A673 (cell line): ENCODE measurements around the gene WDR87. TPM values are rescaled to one million over a fixed set of nuclear protein-coding genes. Genes with fewer than 3 reads are reported as not detected.

ENCODE experiments used
- BruUV-seq: library from RNA; stranded (reverse); fragments of 400-500 nt; replicated peaks from 2 replicates; lab custom pipeline; 2021; lab: Mats Ljungman, UMichigan
- CTCF ChIA-PET: fragments of 300-600 bp; sonication (Branson Sonifier 250); formaldehyde crosslinking; loops from one replicate; lab custom pipeline; 2022; ENCODE audit warnings: antibody characterized with exemption; lab: Charles Lee
- POLR2A ChIA-PET: fragments of 300-600 bp; sonication (Branson Sonifier 250); formaldehyde crosslinking; loops from one replicate; lab custom pipeline; 2022; ENCODE audit warnings: antibody characterized with exemption; ENCODE audit not compliant: low non-redundant PET; lab: Charles Lee
- DNase-seq: peaks from one replicate; pipeline ENCODE4 v3.0.0-alpha.2; 2015; ENCODE audit warnings: low spot score
- H3K27ac ChIP-seq: fragments of 200-600 bp; sonication (generic); 2 replicates; pipeline ENCODE4 v1.5.1; 2016; ENCODE audit warnings: mixed run types, low read depth, mild to moderate bottlenecking, mixed read lengths, antibody characterized with exemption, low read length; ENCODE audit not compliant: poor library complexity, severe bottlenecking
- H3K27me3 ChIP-seq: fragments of 200-600 bp; sonication (generic); replicated peaks from 2 replicates; pipeline ENCODE4 v1.6.1; 2017; ENCODE audit warnings: mixed run types, low read depth, mild to moderate bottlenecking, mixed read lengths, antibody characterized with exemption, low read length; ENCODE audit not compliant: insufficient read depth, poor library complexity
- H3K36me3 ChIP-seq: fragments of 200-600 bp; sonication (generic); 2 replicates; pipeline ENCODE4 v1.6.1; 2016; ENCODE audit warnings: mixed run types, mild to moderate bottlenecking, mixed read lengths, antibody characterized with exemption, low read length; ENCODE audit not compliant: insufficient read depth, poor library complexity, severe bottlenecking
- H3K4me1 ChIP-seq: fragments of 200-600 bp; sonication (generic); 2 replicates; pipeline ENCODE4 v1.6.1; 2017; ENCODE audit warnings: mixed run types, mild to moderate bottlenecking, mixed read lengths, antibody characterized with exemption, low read length; ENCODE audit not compliant: insufficient read depth, poor library complexity, severe bottlenecking
- H3K4me3 ChIP-seq: fragments of 200-600 bp; sonication (generic); 2 replicates; pipeline ENCODE4 v1.5.1; 2016; ENCODE audit warnings: low read depth, mixed run types, mild to moderate bottlenecking, mixed read lengths, low read length; ENCODE audit not compliant: poor library complexity, severe bottlenecking
- H3K9me3 ChIP-seq: fragments of 200-600 bp; sonication (generic); 2 replicates; pipeline ENCODE4 v1.6.1; 2016; ENCODE audit warnings: mixed run types, low read depth, mild to moderate bottlenecking, mixed read lengths, antibody characterized with exemption, low read length; ENCODE audit not compliant: poor library complexity, severe bottlenecking
- EZH2 ChIP-seq: fragments of 200-600 bp; sonication (generic); IDR thresholded peaks from 2 replicates; pipeline ENCODE4 v1.6.1; 2017; ENCODE audit warnings: borderline replicate concordance, low read depth, mild to moderate bottlenecking, mixed read lengths, antibody characterized with exemption, low read length; ENCODE audit not compliant: poor library complexity, severe bottlenecking
- intact Hi-C: fragments of 100-400 bp; cut with micrococcal nuclease; formaldehyde crosslinking; loops from one replicate; pipeline ENCODE4 v1.10.0; 2022; ENCODE audit not compliant: unreplicated experiment
- total RNA-seq: library from RNA; stranded (reverse); gene quantifications from 2 replicates; pipeline ENCODE4 v1.2.3, GENCODE V29; 2021
- TF ChIP-seq, protein P1 (sequence below): fragments of 300-800, 200-600 bp; sonication (generic); conservative IDR thresholded peaks from 2 replicates; pipeline ENCODE4 v1.5.1; 2017; ENCODE audit warnings: low read depth, mild to moderate bottlenecking, antibody characterized with exemption, low read length, moderate library complexity, mixed read lengths

WDR87 gene
- total RNA-seq, 1 experiment from 2014 or later: not detected

DNA sequence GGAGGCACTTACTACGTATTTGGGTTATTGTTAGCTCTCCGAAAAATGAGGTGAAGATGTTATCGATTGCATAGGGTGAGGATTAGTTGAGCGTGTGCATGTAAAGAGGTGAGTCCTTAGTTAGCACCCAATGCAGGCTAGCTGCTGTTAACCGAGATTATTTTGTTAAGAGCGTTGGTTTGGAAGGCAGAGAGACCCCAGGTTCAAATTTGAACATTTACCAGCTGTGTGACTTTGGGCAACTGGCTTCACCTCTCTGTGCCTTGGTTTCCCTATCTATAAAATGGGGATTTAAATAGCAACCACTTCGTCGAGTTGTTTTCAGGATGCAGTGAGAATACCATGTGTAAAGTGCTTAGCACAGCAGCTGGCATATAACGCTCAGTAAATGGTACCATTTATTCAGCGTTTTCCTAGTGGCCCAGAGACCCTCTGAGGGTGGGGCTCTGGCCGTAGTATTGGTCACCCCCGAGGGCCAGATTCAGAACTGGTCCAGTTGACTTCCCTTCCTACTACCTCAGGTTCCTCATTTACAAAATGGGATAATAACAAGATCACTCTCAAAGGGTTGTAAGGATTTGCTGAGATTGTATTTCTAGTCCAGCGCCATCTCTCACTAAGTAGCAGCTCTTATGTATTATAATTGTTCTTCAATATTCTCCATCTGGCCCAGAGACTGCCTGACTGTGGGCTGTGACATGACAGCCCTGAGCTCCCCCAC lies 1.5 kb upstream of the WDR87 start:
- BruUV-seq: TSS peak; percentile 46
- H3K36me3 ChIP-seq: no peaks in the 10 kb centered on the region
- CTCF ChIA-PET: interaction anchor here (0.8 to 1.3 kb wide), 3 partner anchors 96 to 234 kb away, joined by 3 to 10 read pairs (median 3); no protein-coding TSS in a partner anchor
- no peak for TF ChIP-seq EZH2
- TF ChIP-seq, protein P1, sequence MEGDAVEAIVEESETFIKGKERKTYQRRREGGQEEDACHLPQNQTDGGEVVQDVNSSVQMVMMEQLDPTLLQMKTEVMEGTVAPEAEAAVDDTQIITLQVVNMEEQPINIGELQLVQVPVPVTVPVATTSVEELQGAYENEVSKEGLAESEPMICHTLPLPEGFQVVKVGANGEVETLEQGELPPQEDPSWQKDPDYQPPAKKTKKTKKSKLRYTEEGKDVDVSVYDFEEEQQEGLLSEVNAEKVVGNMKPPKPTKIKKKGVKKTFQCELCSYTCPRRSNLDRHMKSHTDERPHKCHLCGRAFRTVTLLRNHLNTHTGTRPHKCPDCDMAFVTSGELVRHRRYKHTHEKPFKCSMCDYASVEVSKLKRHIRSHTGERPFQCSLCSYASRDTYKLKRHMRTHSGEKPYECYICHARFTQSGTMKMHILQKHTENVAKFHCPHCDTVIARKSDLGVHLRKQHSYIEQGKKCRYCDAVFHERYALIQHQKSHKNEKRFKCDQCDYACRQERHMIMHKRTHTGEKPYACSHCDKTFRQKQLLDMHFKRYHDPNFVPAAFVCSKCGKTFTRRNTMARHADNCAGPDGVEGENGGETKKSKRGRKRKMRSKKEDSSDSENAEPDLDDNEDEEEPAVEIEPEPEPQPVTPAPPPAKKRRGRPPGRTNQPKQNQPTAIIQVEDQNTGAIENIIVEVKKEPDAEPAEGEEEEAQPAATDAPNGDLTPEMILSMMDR: no peak
- no peaks in the 10 kb centered on the region for H3K9me3 ChIP-seq
- H3K27ac ChIP-seq: peak overlapping the region; percentile 79
- H3K4me3 ChIP-seq: peak overlapping the region; percentile 91
- no peak for DNase-seq
- no peaks in the 10 kb centered on the region for H3K27me3 ChIP-seq
- no peaks in the 10 kb centered on the region for H3K4me1 ChIP-seq
- intact Hi-C loops: loop anchor here (5.0 to 10.0 kb wide), 2 partner anchors 94 to 317 kb away; partner anchors contain the start of gene DPF1
- POLR2A ChIA-PET: interaction anchor here (0.6 kb wide), 1 partner anchor 10 kb away, joined by 4 read pairs; no protein-coding TSS in a partner anchor

DNA sequence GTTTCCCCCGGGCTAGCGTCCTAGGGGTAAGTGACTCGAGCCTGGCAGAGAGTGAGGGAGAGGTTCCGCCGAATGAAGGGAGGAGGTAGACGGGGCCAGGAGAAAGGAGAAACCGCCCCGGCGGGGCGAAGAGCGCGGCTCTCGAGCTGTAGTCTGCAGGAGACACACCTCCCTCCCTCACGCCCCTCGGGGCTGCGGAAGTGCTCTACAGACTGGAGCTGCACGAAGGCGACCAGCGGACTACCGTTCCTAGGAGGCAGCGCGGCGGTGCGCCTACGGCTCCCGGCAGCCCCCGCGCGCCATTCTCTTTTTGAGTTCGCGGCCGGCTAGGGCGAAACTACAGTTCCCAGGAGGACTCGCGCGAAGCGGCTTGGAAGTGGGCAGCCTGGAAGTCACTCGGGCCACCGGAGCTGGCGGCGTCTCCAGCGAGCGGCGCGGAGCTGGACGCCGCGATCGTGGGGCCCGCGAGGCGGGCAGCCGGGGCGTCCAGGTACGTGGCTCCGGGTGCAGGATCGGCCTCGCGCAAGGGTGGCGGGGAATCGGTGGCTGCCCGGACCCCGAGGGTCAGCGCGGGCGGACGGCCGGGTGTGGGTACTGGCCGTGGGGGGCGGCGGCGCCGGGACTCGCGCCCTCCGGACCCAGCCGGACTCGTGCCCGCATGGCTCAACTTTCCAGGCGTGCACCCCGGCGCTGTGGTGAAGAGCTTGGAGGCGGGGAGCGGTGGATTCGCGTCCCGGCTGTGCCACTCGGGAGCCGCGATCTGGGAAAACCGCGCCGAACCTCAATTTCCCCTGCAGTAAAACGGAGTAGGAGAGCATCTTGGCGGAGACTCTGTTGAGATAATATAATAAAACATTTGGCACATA lies 708 bp upstream of the WDR87 start, which contains the start of gene SIPA1L3:
Gene SIPA1L3 (plus strand): TSS at position 340 of the 866 bp plus-strand sequence. CDS start 174,358 bp downstream, outside the sequence.
- no peak for TF ChIP-seq EZH2
- TF ChIP-seq, protein P1: no peak
- H3K36me3 ChIP-seq: no peaks in the 10 kb centered on the region
- ChIA-PET CTCF (interaction anchor here (0.8 to 1.3 kb wide), 4 partner anchors 97 to 235 kb away, joined by 3 to 10 read pairs (median 3); no protein-coding TSS in a partner anchor), POLR2A (no interaction called here)
- peak within 1 kb of the TSS; percentile 79 for H3K27ac ChIP-seq
- H3K27me3 ChIP-seq: no peaks in the 10 kb centered on the region
- peak within 1 kb of the TSS; percentile 91 for H3K4me3 ChIP-seq
- no TSS peak for BruUV-seq
- no peaks in the 10 kb centered on the region for H3K9me3 ChIP-seq
- no peaks in the 10 kb centered on the region for H3K4me1 ChIP-seq
- DNase-seq: peak; percentile 97
- intact Hi-C loops: loop anchor here (5.0 to 10.0 kb wide), 2 partner anchors 95 to 318 kb away; partner anchors contain the start of gene DPF1

DNA sequence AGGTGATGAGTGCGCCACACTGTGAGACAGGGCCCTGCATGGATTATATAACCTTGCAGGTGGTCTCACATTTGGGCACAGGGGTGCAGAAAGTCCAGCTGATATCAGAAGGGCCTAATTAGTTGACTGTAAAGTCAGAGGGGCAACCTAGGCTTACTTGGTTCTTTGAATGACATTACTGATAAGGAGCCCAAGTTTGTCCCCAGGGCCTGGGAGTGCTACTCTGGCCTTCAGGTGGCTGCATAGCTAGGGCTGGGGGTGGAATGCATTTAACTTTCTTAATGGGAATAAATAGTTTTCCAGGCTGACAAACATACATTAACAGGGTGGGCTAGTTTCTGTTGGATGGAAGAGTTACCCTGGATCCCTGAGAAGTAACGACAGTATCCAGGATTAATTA lies 3.3 kb downstream of the WDR87 start:
- Histone ChIP-seq H3K4me3 (no peak overlapping the region), H3K9me3 (no peaks in the 10 kb centered on the region), H3K27ac (no peak overlapping the region), H3K27me3 (no peaks in the 10 kb centered on the region), H3K4me1 (no peaks in the 10 kb centered on the region), H3K36me3 (no peaks in the 10 kb centered on the region)
- no peak for DNase-seq
- no TSS peak for BruUV-seq
- intact Hi-C loops: loop anchor here (2.0 to 10.0 kb wide), 2 partner anchors 322 to 432 kb away; partner anchors contain the start of genes CATSPERG and DPF1
- ChIA-PET CTCF (interaction anchor here (0.6 to 1.0 kb wide), 2 partner anchors 471 to 999 kb away, joined by 3 to 5 read pairs; partner anchors contain the start of gene PSMD8), POLR2A (no interaction called here)
- TF ChIP-seq EZH2: no peak
- TF ChIP-seq, protein P1: no peak
